Cerebellar cortex (tissue), 1 donor: ENCODE measurements around the gene DBR1.

Experiments
- DNase-seq: peaks from one replicate; pipeline ENCODE4 v3.0.0-alpha.2; 2015; ENCODE audit warnings: low spot score

DBR1 gene

GRCh38 chr3:138124188-138124587, 50.5 kb downstream of the DBR1 start:
- DNase-seq = no peak

- DNase-seq = no peak
These were observed 55.3 kb downstream of the DBR1 start for GRCh38 chr3:138119423-138119766.

- peak; percentile 88 for DNase-seq
These were observed 55.9 kb downstream of the DBR1 start for GRCh38 chr3:138118612-138119422.

- DNase-seq = peak; percentile 80
These were observed 59.4 kb downstream of the DBR1 start, which contains the start of gene DZIP1L for GRCh38 chr3:138114988-138115971. TSS of gene DZIP1L (minus strand) at chr3:138115608. CDS start at chr3:138103971, 11,637 bp downstream.

- peak; percentile 33 for DNase-seq
These were observed 60.2 kb downstream of the DBR1 start for GRCh38 chr3:138114431-138114918.

- DNase-seq = peak; percentile 5
These were observed 61.4 kb downstream of the DBR1 start for GRCh38 chr3:138113326-138113725.

- DNase-seq = no peak
These were observed 62.4 kb downstream of the DBR1 start for GRCh38 chr3:138112362-138112761.
